Measurements from ENCODE around the gene TAF12. TPM values are rescaled to one million over a fixed set of nuclear protein-coding genes. Genes with fewer than 3 reads are reported as not detected.
"Not testable (repeated sequence)": the region's sequence is repeated elsewhere in the genome, so short reads cannot be mapped to it uniquely, and the experiment has no call there.

TAF12 gene
- total and polyA plus RNA-seq, 2 donors: 40.8 to 49.5 TPM

- 97% methylated on average over 5 of the region's 5 CpGs for WGBS
- H3K27me3 ChIP-seq (ENCODE audit: control insufficient read depth in 2 of 2, insufficient read depth in 1 of 2, low read length in 1 of 2): no peaks in the 10 kb centered on the region
- H3K4me3 ChIP-seq (ENCODE audit: low read length in 2 of 2): no peak overlapping the region
- peaks cover 50 to 60% of the 10 kb centered on the region in 2 donors for H3K36me3 ChIP-seq (ENCODE audit: control insufficient read depth in 2 of 2, insufficient read depth in 2 of 2, low read length in 1 of 2)
- H3K4me1 ChIP-seq (ENCODE audit: control insufficient read depth in 2 of 2, insufficient read depth in 2 of 2, low read length in 2 of 2): no peaks in the 10 kb centered on the region
- H3K27ac ChIP-seq (ENCODE audit: low read depth in 1 of 2, low read length in 1 of 2): no peak overlapping the region
- no peak for DNase-seq (ENCODE audit: low read depth in 6 of 9, low spot score in 9 of 9)
- H3K9me3 ChIP-seq (ENCODE audit: control insufficient read depth in 2 of 2, insufficient read depth in 1 of 2, low read length in 1 of 2): no peaks in the 10 kb centered on the region
Observed at GRCh38 chr1:28613175-28613574, 29.7 kb downstream of the TAF12 start.

- H3K27ac ChIP-seq (ENCODE audit: low read depth in 1 of 2, low read length in 1 of 2): no peak overlapping the region
- H3K4me3 ChIP-seq (ENCODE audit: low read length in 2 of 2): no peak overlapping the region
- WGBS: over 99% methylated on average over 2 of the region's 2 CpGs
- H3K36me3 ChIP-seq (ENCODE audit: control insufficient read depth in 2 of 2, insufficient read depth in 2 of 2, low read length in 1 of 2): peaks cover 65 to 72% of the 10 kb centered on the region in 2 donors
- H3K27me3 ChIP-seq (ENCODE audit: control insufficient read depth in 2 of 2, insufficient read depth in 1 of 2, low read length in 1 of 2): no peaks in the 10 kb centered on the region
- peaks cover 0 to 6% of the 10 kb centered on the region in 2 donors for H3K4me1 ChIP-seq (ENCODE audit: control insufficient read depth in 2 of 2, insufficient read depth in 2 of 2, low read length in 2 of 2)
- H3K9me3 ChIP-seq (ENCODE audit: control insufficient read depth in 2 of 2, insufficient read depth in 1 of 2, low read length in 1 of 2): no peaks in the 10 kb centered on the region
- no peak for DNase-seq (ENCODE audit: low read depth in 6 of 9, low spot score in 9 of 9)
Observed at GRCh38 chr1:28606771-28607170, 36.1 kb downstream of the TAF12 start.

GRCh38 chr1:28604962-28605361, 37.9 kb downstream of the TAF12 start:
- H3K4me3 ChIP-seq (ENCODE audit: low read length in 2 of 2): no peak overlapping the region
- H3K27ac ChIP-seq (ENCODE audit: low read depth in 1 of 2, low read length in 1 of 2): no peak overlapping the region
- no peak for DNase-seq (ENCODE audit: low read depth in 6 of 9, low spot score in 9 of 9)
- no peaks in the 10 kb centered on the region for H3K9me3 ChIP-seq (ENCODE audit: control insufficient read depth in 2 of 2, insufficient read depth in 1 of 2, low read length in 1 of 2)
- peaks cover 51 to 54% of the 10 kb centered on the region in 2 donors for H3K36me3 ChIP-seq (ENCODE audit: control insufficient read depth in 2 of 2, insufficient read depth in 2 of 2, low read length in 1 of 2)
- 99% methylated on average over 6 of the region's 6 CpGs for WGBS
- H3K27me3 ChIP-seq (ENCODE audit: control insufficient read depth in 2 of 2, insufficient read depth in 1 of 2, low read length in 1 of 2): no peaks in the 10 kb centered on the region
- H3K4me1 ChIP-seq (ENCODE audit: control insufficient read depth in 2 of 2, insufficient read depth in 2 of 2, low read length in 2 of 2): peaks cover 0 to 6% of the 10 kb centered on the region in 2 donors

- no peak for DNase-seq (ENCODE audit: low read depth in 6 of 9, low spot score in 9 of 9)
- Histone ChIP-seq H3K27ac (ENCODE audit: low read depth in 1 of 2, low read length in 1 of 2) (no peak overlapping the region), H3K4me3 (ENCODE audit: low read length in 2 of 2) (no peak overlapping the region), H3K9me3 (ENCODE audit: control insufficient read depth in 2 of 2, insufficient read depth in 1 of 2, low read length in 1 of 2) (no peaks in the 10 kb centered on the region), H3K4me1 (ENCODE audit: control insufficient read depth in 2 of 2, insufficient read depth in 2 of 2, low read length in 2 of 2) (peaks cover 0 to 11% of the 10 kb centered on the region in 2 donors), H3K27me3 (ENCODE audit: control insufficient read depth in 2 of 2, insufficient read depth in 1 of 2, low read length in 1 of 2) (no peaks in the 10 kb centered on the region), H3K36me3 (ENCODE audit: control insufficient read depth in 2 of 2, insufficient read depth in 2 of 2, low read length in 1 of 2) (peaks cover 51 to 52% of the 10 kb centered on the region in 2 donors)
- 96% methylated on average over 5 of the region's 5 CpGs for WGBS
Observed at GRCh38 chr1:28604411-28604810, 38.5 kb downstream of the TAF12 start.

GRCh38 chr1:28602536-28603439, 40.1 kb downstream of the TAF12 start:
- Histone ChIP-seq H3K36me3 (ENCODE audit: control insufficient read depth in 2 of 2, insufficient read depth in 2 of 2, low read length in 1 of 2) (peaks cover 46 to 49% of the 10 kb centered on the region in 2 donors), H3K4me3 (ENCODE audit: low read length in 2 of 2) (no peak overlapping the region), H3K27ac (ENCODE audit: low read depth in 1 of 2, low read length in 1 of 2) (peak overlapping the region in 1 of 2 donors; percentile 57), H3K27me3 (ENCODE audit: control insufficient read depth in 2 of 2, insufficient read depth in 1 of 2, low read length in 1 of 2) (no peaks in the 10 kb centered on the region), H3K4me1 (ENCODE audit: control insufficient read depth in 2 of 2, insufficient read depth in 2 of 2, low read length in 2 of 2) (peaks cover 0 to 19% of the 10 kb centered on the region in 2 donors), H3K9me3 (ENCODE audit: control insufficient read depth in 2 of 2, insufficient read depth in 1 of 2, low read length in 1 of 2) (no peaks in the 10 kb centered on the region)
- 88% methylated on average over 15 of the region's 15 CpGs for WGBS
- peak in 3 of 9 donors; percentile 28 to 62 (median 32) for DNase-seq (ENCODE audit: low read depth in 6 of 9, low spot score in 9 of 9)

- no peak for DNase-seq (ENCODE audit: low read depth in 6 of 9, low spot score in 9 of 9)
- Histone ChIP-seq H3K36me3 (ENCODE audit: control insufficient read depth in 2 of 2, insufficient read depth in 2 of 2, low read length in 1 of 2) (peaks cover 35 to 41% of the 10 kb centered on the region in 2 donors), H3K4me3 (ENCODE audit: low read length in 2 of 2) (no peak overlapping the region), H3K27ac (ENCODE audit: low read depth in 1 of 2, low read length in 1 of 2) (peak overlapping the region in 1 of 2 donors; percentile 57), H3K9me3 (ENCODE audit: control insufficient read depth in 2 of 2, insufficient read depth in 1 of 2, low read length in 1 of 2) (no peaks in the 10 kb centered on the region), H3K27me3 (ENCODE audit: control insufficient read depth in 2 of 2, insufficient read depth in 1 of 2, low read length in 1 of 2) (no peaks in the 10 kb centered on the region), H3K4me1 (ENCODE audit: control insufficient read depth in 2 of 2, insufficient read depth in 2 of 2, low read length in 2 of 2) (peaks cover 0 to 19% of the 10 kb centered on the region in 2 donors)
- WGBS: 95% methylated on average over 3 of the region's 3 CpGs
Observed at GRCh38 chr1:28601696-28602095, 41.2 kb downstream of the TAF12 start.

- not testable (repeated sequence) for H3K27ac ChIP-seq (ENCODE audit: low read depth in 1 of 2, low read length in 1 of 2); H3K9me3 ChIP-seq (ENCODE audit: control insufficient read depth in 2 of 2, insufficient read depth in 1 of 2, low read length in 1 of 2); DNase-seq (ENCODE audit: low read depth in 6 of 9, low spot score in 9 of 9); H3K4me3 ChIP-seq (ENCODE audit: low read length in 2 of 2); H3K36me3 ChIP-seq (ENCODE audit: control insufficient read depth in 2 of 2, insufficient read depth in 2 of 2, low read length in 1 of 2)
- 97% methylated on average over 11 of the region's 11 CpGs for WGBS
- H3K27me3 ChIP-seq (ENCODE audit: control insufficient read depth in 2 of 2, insufficient read depth in 1 of 2, low read length in 1 of 2): peaks cover 0 to 19% of the 10 kb centered on the region in 2 donors
- peaks cover 5 to 24% of the 10 kb centered on the region in 2 donors for H3K4me1 ChIP-seq (ENCODE audit: control insufficient read depth in 2 of 2, insufficient read depth in 2 of 2, low read length in 2 of 2)
Observed at GRCh38 chr1:28596276-28596675, 46.6 kb downstream of the TAF12 start.

GRCh38 chr1:28595412-28596191, 47.3 kb downstream of the TAF12 start:
- H3K9me3 ChIP-seq (ENCODE audit: control insufficient read depth in 2 of 2, insufficient read depth in 1 of 2, low read length in 1 of 2): no peaks in the 10 kb centered on the region
- H3K36me3 ChIP-seq (ENCODE audit: control insufficient read depth in 2 of 2, insufficient read depth in 2 of 2, low read length in 1 of 2): peaks cover 2 to 9% of the 10 kb centered on the region in 2 donors
- no peak overlapping the region for H3K4me3 ChIP-seq (ENCODE audit: low read length in 2 of 2)
- peaks cover 5 to 24% of the 10 kb centered on the region in 2 donors for H3K4me1 ChIP-seq (ENCODE audit: control insufficient read depth in 2 of 2, insufficient read depth in 2 of 2, low read length in 2 of 2)
- DNase-seq (ENCODE audit: low read depth in 6 of 9, low spot score in 9 of 9): no peak
- 97% methylated on average over 10 of the region's 10 CpGs for WGBS
- peaks cover 0 to 19% of the 10 kb centered on the region in 2 donors for H3K27me3 ChIP-seq (ENCODE audit: control insufficient read depth in 2 of 2, insufficient read depth in 1 of 2, low read length in 1 of 2)
- peak overlapping the region in 1 of 2 donors; percentile 78 for H3K27ac ChIP-seq (ENCODE audit: low read depth in 1 of 2, low read length in 1 of 2)
